Measurements from ENCODE around the gene USO1.

Gene USO1

GRCh38 chr4:75735525-75735924 lies 11.1 kb downstream of the USO1 start:
- ATAC-seq, result no peak
- no peak for TF ChIP-seq GLIS3 (CRISPR knock-in tag; IDR thresholded peaks at IDR 0.05)

DNA sequence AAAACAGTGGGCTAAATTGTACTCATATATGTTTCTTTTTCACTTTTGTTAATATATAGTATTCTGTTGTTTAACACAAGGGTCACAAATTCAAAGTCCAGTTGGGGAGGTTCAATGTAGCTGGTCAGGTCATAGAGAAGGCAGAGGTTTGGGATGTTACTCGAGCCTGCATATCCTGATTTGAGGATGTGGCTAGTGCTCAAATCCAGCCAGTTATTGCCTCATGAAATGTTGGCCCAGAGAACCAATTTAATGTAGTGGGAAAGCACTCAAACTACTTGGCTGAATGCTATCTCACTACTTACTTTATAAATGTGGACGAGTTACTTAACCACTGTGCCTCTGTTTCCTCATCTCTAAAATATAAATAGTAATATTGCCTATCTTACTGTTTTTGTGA lies 12.5 kb downstream of the USO1 start:
- no peak for TF ChIP-seq OSR1 (CRISPR knock-in tag; IDR thresholded peaks at IDR 0.05)
- no peak for TF ChIP-seq BACH2 (CRISPR knock-in tag; IDR thresholded peaks at IDR 0.05; ENCODE audit: borderline replicate concordance)
- TF ChIP-seq ARNTL (CRISPR knock-in tag; IDR thresholded peaks at IDR 0.05; ENCODE audit: borderline replicate concordance, low read depth), result no peak
- no peak for TF ChIP-seq ESRRG (CRISPR knock-in tag; IDR thresholded peaks at IDR 0.05)
- TF ChIP-seq ISL1 (CRISPR knock-in tag; IDR thresholded peaks at IDR 0.05), result no peak
- no peak for TF ChIP-seq CREB5 (CRISPR knock-in tag; IDR thresholded peaks at IDR 0.05; ENCODE audit: low read depth)
- ATAC-seq, result no peak

- TF ChIP-seq SNAI2 (CRISPR knock-in tag; IDR thresholded peaks at IDR 0.05) (no peak), PATZ1 (CRISPR knock-in tag; IDR thresholded peaks at IDR 0.05; ENCODE audit: borderline replicate concordance) (no peak), CSDC2 (CRISPR knock-in tag; IDR thresholded peaks at IDR 0.05) (no peak), ZNF565 (CRISPR knock-in tag; conservative IDR thresholded peaks at IDR 0.05; ENCODE audit: low read depth) (no peak)
- TF ChIP-seq, protein P1, sequence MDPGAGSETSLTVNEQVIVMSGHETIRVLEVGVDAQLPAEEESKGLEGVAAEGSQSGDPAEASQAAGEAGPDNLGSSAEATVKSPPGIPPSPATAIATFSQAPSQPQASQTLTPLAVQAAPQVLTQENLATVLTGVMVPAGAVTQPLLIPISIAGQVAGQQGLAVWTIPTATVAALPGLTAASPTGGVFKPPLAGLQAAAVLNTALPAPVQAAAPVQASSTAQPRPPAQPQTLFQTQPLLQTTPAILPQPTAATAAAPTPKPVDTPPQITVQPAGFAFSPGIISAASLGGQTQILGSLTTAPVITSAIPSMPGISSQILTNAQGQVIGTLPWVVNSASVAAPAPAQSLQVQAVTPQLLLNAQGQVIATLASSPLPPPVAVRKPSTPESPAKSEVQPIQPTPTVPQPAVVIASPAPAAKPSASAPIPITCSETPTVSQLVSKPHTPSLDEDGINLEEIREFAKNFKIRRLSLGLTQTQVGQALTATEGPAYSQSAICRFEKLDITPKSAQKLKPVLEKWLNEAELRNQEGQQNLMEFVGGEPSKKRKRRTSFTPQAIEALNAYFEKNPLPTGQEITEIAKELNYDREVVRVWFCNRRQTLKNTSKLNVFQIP (CRISPR knock-in tag; IDR thresholded peaks at IDR 0.05; ENCODE audit: borderline replicate concordance, low read depth), result no peak
- ATAC-seq, result no peak
Observed at GRCh38 chr4:75737398-75737797, 13.0 kb downstream of the USO1 start.

GRCh38 chr4:75741027-75741426 lies 16.6 kb downstream of the USO1 start:
- TF ChIP-seq ZNF565 (CRISPR knock-in tag; conservative IDR thresholded peaks at IDR 0.05; ENCODE audit: low read depth) (no peak), ISL1 (CRISPR knock-in tag; IDR thresholded peaks at IDR 0.05) (no peak), TSHZ2 (CRISPR knock-in tag; IDR thresholded peaks at IDR 0.05) (no peak), CREB5 (CRISPR knock-in tag; IDR thresholded peaks at IDR 0.05; ENCODE audit: low read depth) (no peak), ZFP3 (CRISPR knock-in tag; IDR thresholded peaks at IDR 0.05) (no peak), ZNF8 (CRISPR knock-in tag; IDR thresholded peaks at IDR 0.05) (no peak), SNAI2 (CRISPR knock-in tag; IDR thresholded peaks at IDR 0.05) (no peak), ESRRG (CRISPR knock-in tag; IDR thresholded peaks at IDR 0.05) (no peak), ZFP30 (CRISPR knock-in tag; IDR thresholded peaks at IDR 0.05) (no peak), ARNTL (CRISPR knock-in tag; IDR thresholded peaks at IDR 0.05; ENCODE audit: borderline replicate concordance, low read depth) (no peak), PATZ1 (CRISPR knock-in tag; IDR thresholded peaks at IDR 0.05; ENCODE audit: borderline replicate concordance) (no peak), TCF4 (CRISPR knock-in tag; IDR thresholded peaks at IDR 0.05; ENCODE audit: borderline replicate concordance) (no peak), CSDC2 (CRISPR knock-in tag; IDR thresholded peaks at IDR 0.05) (no peak), RARB (CRISPR knock-in tag; IDR thresholded peaks at IDR 0.05) (no peak), PPARA (CRISPR knock-in tag; IDR thresholded peaks at IDR 0.05; ENCODE audit: borderline replicate concordance) (no peak), ZNF70 (CRISPR knock-in tag; IDR thresholded peaks at IDR 0.05) (no peak), OSR1 (CRISPR knock-in tag; IDR thresholded peaks at IDR 0.05) (no peak)
- TF ChIP-seq, protein P1 (CRISPR knock-in tag; IDR thresholded peaks at IDR 0.05; ENCODE audit: borderline replicate concordance, low read depth), result no peak
- TF ChIP-seq, protein P2, sequence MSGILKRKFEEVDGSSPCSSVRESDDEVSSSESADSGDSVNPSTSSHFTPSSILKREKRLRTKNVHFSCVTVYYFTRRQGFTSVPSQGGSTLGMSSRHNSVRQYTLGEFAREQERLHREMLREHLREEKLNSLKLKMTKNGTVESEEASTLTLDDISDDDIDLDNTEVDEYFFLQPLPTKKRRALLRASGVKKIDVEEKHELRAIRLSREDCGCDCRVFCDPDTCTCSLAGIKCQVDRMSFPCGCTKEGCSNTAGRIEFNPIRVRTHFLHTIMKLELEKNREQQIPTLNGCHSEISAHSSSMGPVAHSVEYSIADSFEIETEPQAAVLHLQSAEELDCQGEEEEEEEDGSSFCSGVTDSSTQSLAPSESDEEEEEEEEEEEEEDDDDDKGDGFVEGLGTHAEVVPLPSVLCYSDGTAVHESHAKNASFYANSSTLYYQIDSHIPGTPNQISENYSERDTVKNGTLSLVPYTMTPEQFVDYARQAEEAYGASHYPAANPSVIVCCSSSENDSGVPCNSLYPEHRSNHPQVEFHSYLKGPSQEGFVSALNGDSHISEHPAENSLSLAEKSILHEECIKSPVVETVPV (CRISPR knock-in tag; IDR thresholded peaks at IDR 0.05), result no peak
- no peak for ATAC-seq
